AG09309 (cell line): Measurements from ENCODE around the gene P2RX1.

Experiments
- DNase-seq: peaks from one replicate; pipeline ENCODE4 v3.0.0-alpha.2; 2010; ENCODE audit warnings: low read depth
- H3K4me3 ChIP-seq: 2 replicates; pipeline ENCODE4 v1.5.1; 2011; ENCODE audit warnings: mild to moderate bottlenecking, low read depth, low read length, moderate library complexity; ENCODE audit not compliant: control insufficient read depth
- CTCF ChIP-seq: IDR thresholded peaks from 2 replicates; pipeline ENCODE4 v1.5.1; 2011; ENCODE audit warnings: mild to moderate bottlenecking, low read depth, low read length, inconsistent platforms; ENCODE audit not compliant: insufficient read depth, control insufficient read depth; ENCODE audit errors: missing control alignments

Gene P2RX1

GRCh38 chr17:3893720-3894116 is 22.5 kb downstream of the P2RX1 start:
- TF ChIP-seq CTCF: no peak
- no peak overlapping the region for H3K4me3 ChIP-seq
- no peak for DNase-seq

GRCh38 chr17:3893003-3893719 is 23.1 kb downstream of the P2RX1 start, which contains the start of gene CAMKK1:
Gene CAMKK1 (minus strand): TSS chr17:3893053. CDS start chr17:3885687, 7,366 bp downstream.
- no peak for DNase-seq
- H3K4me3 ChIP-seq: peak within 1 kb of the TSS; percentile 61
- no peak for TF ChIP-seq CTCF

GRCh38 chr17:3892095-3892998 is 23.9 kb downstream of the P2RX1 start:
- no peak for DNase-seq
- H3K4me3 ChIP-seq: peak overlapping the region; percentile 61
- TF ChIP-seq CTCF: no peak

GRCh38 chr17:3891626-3892094 is 24.6 kb downstream of the P2RX1 start:
- H3K4me3 ChIP-seq: peak overlapping the region; percentile 61
- DNase-seq: no peak
- no peak for TF ChIP-seq CTCF

- no peak overlapping the region for H3K4me3 ChIP-seq
Observed at GRCh38 chr17:3890878-3891219, 25.4 kb downstream of the P2RX1 start.

More at GRCh38 chr17:3890878-3891219, 25.4 kb downstream of the P2RX1 start:
- DNase-seq: no peak
- no peak for TF ChIP-seq CTCF
